Mesodermal cell (in vitro differentiated cells): ENCODE data around the gene NAP1L1.

Source experiments
- H3K27ac ChIP-seq: 2 replicates; pipeline ENCODE4 v1.7.0; 2013; ENCODE audit warnings: mild to moderate bottlenecking, low read depth, low read length, moderate library complexity; ENCODE audit not compliant: severe bottlenecking
- H3K36me3 ChIP-seq: 2 replicates; pipeline ENCODE4 v1.7.1; 2013; ENCODE audit warnings: mild to moderate bottlenecking, low read length, moderate library complexity; ENCODE audit not compliant: control insufficient read depth, insufficient read depth
- H3K4me1 ChIP-seq: one replicate; pipeline ENCODE4 v1.7.1; 2013; ENCODE audit warnings: mild to moderate bottlenecking, low read length; ENCODE audit not compliant: insufficient read depth, control insufficient read depth, poor library complexity, severe bottlenecking
- H3K4me3 ChIP-seq: 2 replicates; pipeline ENCODE4 v1.7.0; 2013; ENCODE audit warnings: low read length, control low read depth, mild to moderate bottlenecking; ENCODE audit not compliant: insufficient read depth, poor library complexity, severe bottlenecking; ENCODE audit errors: extremely low read depth
- H3K9me3 ChIP-seq: 2 replicates; pipeline ENCODE4 v1.7.1; 2013; ENCODE audit warnings: mild to moderate bottlenecking, low read length, moderate library complexity; ENCODE audit not compliant: control insufficient read depth
- WGBS, 2 experiments: methylation state at CpG; one replicate each; pipeline ENCODE4 v1.1.5; 2013; ENCODE audit warnings: missing lambda C conversion rate in 2 of 2; ENCODE audit not compliant: insufficient coverage in 2 of 2; 5-methylcytosine and 5-hydroxymethylcytosine counted together

The NAP1L1 gene

GRCh38 chr12:76083246-76083903, 1.1 kb downstream of the NAP1L1 start:
- Histone ChIP-seq H3K9me3 (no peaks in the 10 kb centered on the region), H3K4me1 (peaks cover 7% of the 10 kb centered on the region), H3K4me3 (peak overlapping the region; percentile 93), H3K27ac (peak overlapping the region; percentile 98), H3K36me3 (peaks cover 27% of the 10 kb centered on the region)
- 0% methylated on average over 5 of the region's 14 CpGs for WGBS, 2 experiments

- Histone ChIP-seq H3K36me3 (peaks cover 33% of the 10 kb centered on the region), H3K27ac (no peak overlapping the region), H3K9me3 (no peaks in the 10 kb centered on the region), H3K4me3 (peak overlapping the region; percentile 93), H3K4me1 (peaks cover 11% of the 10 kb centered on the region)
Observed at GRCh38 chr12:76081909-76082308, 2.6 kb downstream of the NAP1L1 start.

GRCh38 chr12:76080729-76081415, 3.6 kb downstream of the NAP1L1 start:
- H3K9me3 ChIP-seq: no peaks in the 10 kb centered on the region
- H3K4me1 ChIP-seq: peaks cover 6% of the 10 kb centered on the region
- peaks cover 42% of the 10 kb centered on the region for H3K36me3 ChIP-seq
- no peak overlapping the region for H3K4me3 ChIP-seq
- no CpG with 5 or more reads among the region's 6 CpGs for WGBS, 2 experiments
- no peak overlapping the region for H3K27ac ChIP-seq

DNA sequence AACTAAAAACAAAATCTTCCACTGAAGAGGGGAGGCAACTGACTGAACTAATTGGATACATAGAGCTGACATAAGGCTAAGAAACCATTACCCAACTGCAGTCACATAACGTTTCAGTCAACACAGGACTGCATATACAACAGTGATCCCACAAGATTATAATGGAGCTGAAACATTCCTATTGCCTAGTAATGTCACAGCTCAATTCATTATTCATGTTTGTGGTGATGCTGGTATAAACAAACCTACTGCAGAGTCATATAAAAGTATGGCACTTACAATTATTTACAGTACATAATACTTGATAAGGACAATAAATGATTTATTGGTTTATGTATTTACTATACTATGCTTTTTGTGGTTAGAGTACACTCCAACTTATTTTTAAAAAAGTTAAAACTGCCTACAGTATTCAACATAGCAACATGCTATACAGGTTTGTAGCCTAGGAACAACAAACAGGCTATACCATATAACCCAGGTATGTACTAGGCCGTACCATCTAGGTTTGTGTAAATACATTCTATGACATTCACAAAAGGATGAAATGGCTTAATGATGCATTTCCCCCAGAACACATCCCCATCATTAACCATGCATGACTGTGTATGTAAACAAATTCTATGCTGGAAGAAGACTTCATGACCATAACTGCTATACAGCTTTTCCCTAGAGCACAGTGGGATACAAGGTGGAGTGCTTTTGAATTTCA, 4.3 kb downstream of the NAP1L1 start:
- no CpG with 5 or more reads among the region's 2 CpGs for WGBS, 2 experiments
- H3K4me3 ChIP-seq: no peak overlapping the region
- H3K36me3 ChIP-seq: peaks cover 46% of the 10 kb centered on the region
- no peaks in the 10 kb centered on the region for H3K9me3 ChIP-seq
- peaks cover 4% of the 10 kb centered on the region for H3K4me1 ChIP-seq
- H3K27ac ChIP-seq: no peak overlapping the region

- Histone ChIP-seq H3K27ac (no peak overlapping the region), H3K4me1 (peaks cover 4% of the 10 kb centered on the region)
- WGBS, 2 experiments: 100% methylated on average over 1 of the region's 2 CpGs; no CpG with 5 or more reads in 1 of the 2 experiments
Observed at GRCh38 chr12:76078748-76079147, 5.7 kb downstream of the NAP1L1 start.

DNA sequence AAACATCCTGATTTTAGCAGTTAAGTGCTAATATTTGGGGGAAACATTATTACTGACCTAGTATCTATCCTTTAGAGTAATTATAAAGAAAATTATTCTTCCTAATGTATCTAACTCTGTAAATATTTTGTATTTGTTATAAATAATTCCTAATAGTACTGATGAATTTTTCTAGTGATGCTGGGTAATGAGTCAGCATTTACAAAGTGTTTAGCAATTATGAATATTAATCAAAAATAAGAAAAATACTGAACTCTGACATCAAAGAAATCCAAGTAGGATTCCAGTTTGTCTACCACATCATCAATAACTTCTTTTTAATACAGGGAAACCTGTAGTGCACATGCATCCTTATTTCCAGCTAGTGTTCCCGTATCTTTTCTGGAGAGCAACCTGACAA, 9.0 kb downstream of the NAP1L1 start:
- peaks cover 4% of the 10 kb centered on the region for H3K4me1 ChIP-seq
- H3K9me3 ChIP-seq: no peaks in the 10 kb centered on the region
- no peak overlapping the region for H3K27ac ChIP-seq
- H3K4me3 ChIP-seq: no peak overlapping the region
- 92 to 100% methylated on average over 1 of the region's 1 CpG for WGBS, 2 experiments
- H3K36me3 ChIP-seq: peaks cover 75% of the 10 kb centered on the region

More at GRCh38 chr12:76078748-76079147, 5.7 kb downstream of the NAP1L1 start:
- Histone ChIP-seq H3K4me3 (no peak overlapping the region), H3K36me3 (peaks cover 53% of the 10 kb centered on the region), H3K9me3 (no peaks in the 10 kb centered on the region)

- H3K4me3 ChIP-seq: no peak overlapping the region
- WGBS, 2 experiments: 89 to 100% methylated on average over 1 of the region's 1 CpG
- peaks cover 4% of the 10 kb centered on the region for H3K4me1 ChIP-seq
Observed at GRCh38 chr12:76074701-76075336, 9.7 kb downstream of the NAP1L1 start.

DNA sequence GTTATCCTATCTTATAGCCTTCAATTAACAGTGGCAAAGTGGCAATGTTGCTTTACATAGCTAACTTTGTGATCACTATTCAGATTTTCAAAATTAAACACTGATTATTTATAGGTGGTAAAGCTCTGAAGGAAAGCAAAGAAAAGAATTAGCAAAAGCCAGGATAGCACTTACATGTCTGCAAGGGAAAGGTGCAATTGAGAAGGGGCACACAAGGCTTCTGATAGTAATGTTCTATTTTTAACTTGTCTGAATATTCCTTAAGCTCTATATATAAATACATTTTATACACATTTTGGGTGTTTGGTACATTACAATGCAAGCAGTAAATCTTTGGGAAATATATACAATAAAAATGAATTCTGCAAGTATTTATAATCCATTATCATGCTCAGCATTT, 10.9 kb downstream of the NAP1L1 start:
- H3K4me1 ChIP-seq: peaks cover 4% of the 10 kb centered on the region
- no peaks in the 10 kb centered on the region for H3K9me3 ChIP-seq
- H3K27ac ChIP-seq: no peak overlapping the region
- no peak overlapping the region for H3K4me3 ChIP-seq
- peaks cover 75% of the 10 kb centered on the region for H3K36me3 ChIP-seq

More at GRCh38 chr12:76074701-76075336, 9.7 kb downstream of the NAP1L1 start:
- Histone ChIP-seq H3K9me3 (no peaks in the 10 kb centered on the region), H3K27ac (no peak overlapping the region), H3K36me3 (peaks cover 75% of the 10 kb centered on the region)

DNA sequence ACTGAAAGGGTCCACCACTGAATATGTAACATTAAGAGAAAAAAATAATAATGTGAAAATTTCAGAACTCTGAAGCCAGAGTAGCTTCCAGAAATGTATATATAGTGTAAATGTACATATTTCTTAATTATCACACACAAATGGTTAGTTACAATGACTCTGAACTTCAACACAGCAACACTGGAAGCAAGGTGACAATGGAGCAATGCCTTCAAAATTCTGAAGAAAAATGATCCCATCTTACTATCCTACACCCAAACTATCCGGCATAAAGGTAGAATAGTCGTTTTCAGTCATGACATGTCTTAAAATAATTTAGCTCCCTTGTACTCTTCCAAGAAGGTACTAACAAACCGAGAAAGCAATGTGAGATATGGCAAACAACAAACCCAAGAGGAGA, 11.9 kb downstream of the NAP1L1 start:
- H3K36me3 ChIP-seq: peaks cover 84% of the 10 kb centered on the region

DNA sequence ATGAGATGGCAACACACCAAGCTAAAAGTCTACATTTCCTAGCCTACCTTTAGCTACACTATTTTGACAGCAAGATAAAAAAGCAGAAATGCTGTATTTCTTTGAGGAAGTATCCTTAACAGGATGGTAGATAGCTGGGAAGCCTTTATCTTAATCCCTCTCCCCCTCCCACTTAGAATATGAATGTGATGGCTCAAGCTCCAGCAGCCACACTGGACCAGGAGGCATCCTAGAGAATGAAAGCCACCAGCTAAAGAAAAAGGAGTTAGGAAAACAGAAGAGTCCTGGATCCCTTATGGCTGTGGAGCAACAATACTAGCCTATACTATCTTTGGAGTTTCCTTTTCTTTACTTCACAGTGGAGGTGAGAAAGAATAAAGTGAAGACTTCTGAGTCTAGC, 15.1 kb downstream of the NAP1L1 start:
- H3K4me1 ChIP-seq: no peaks in the 10 kb centered on the region
- H3K4me3 ChIP-seq: no peak overlapping the region
- H3K9me3 ChIP-seq: peaks cover 11% of the 10 kb centered on the region
- peaks cover 87% of the 10 kb centered on the region for H3K36me3 ChIP-seq
- H3K27ac ChIP-seq: no peak overlapping the region

More for the DNA sequence above, 11.9 kb downstream of the NAP1L1 start:
- WGBS, 2 experiments: 100% methylated on average over 1 of the region's 3 CpGs
- Histone ChIP-seq H3K4me1 (no peaks in the 10 kb centered on the region), H3K9me3 (no peaks in the 10 kb centered on the region), H3K4me3 (no peak overlapping the region), H3K27ac (no peak overlapping the region)
